GM21825 (cell line): ENCODE measurements around the gene RXRB.
"Not testable (repeated sequence)": the region's sequence is repeated elsewhere in the genome, so short reads cannot be mapped to it uniquely, and the experiment has no call there.

Experiments
- ATAC-seq: cut with Tn5 transposase; IDR thresholded peaks from one replicate; pipeline ENCODE4 v1.9.1; 2021; ENCODE audit warnings: mild to moderate bottlenecking, moderate library complexity; ENCODE audit not compliant: unreplicated experiment

The RXRB gene

GRCh38 chr6:33164665-33165373 is 35.6 kb downstream of the RXRB start:
- ATAC-seq, result no peak

GRCh38 chr6:33164176-33164575 is 36.3 kb downstream of the RXRB start:
- ATAC-seq, result no peak

GRCh38 chr6:33163540-33163939 is 36.9 kb downstream of the RXRB start:
- ATAC-seq, result no peak

GRCh38 chr6:33161354-33162331 is 38.8 kb downstream of the RXRB start:
- peak; percentile 61 for ATAC-seq

- ATAC-seq, result no peak
Observed at GRCh38 chr6:33160728-33161344, 39.6 kb downstream of the RXRB start.

- ATAC-seq, result no peak
Observed at GRCh38 chr6:33160096-33160495, 40.4 kb downstream of the RXRB start.

- ATAC-seq, result no peak
Observed at GRCh38 chr6:33156964-33157363, 43.5 kb downstream of the RXRB start.

GRCh38 chr6:33156561-33156960 is 43.9 kb downstream of the RXRB start:
- ATAC-seq, result no peak

- ATAC-seq, result no peak
Observed at GRCh38 chr6:33154349-33154748, 46.1 kb downstream of the RXRB start.

GRCh38 chr6:33151050-33151449 is 49.4 kb downstream of the RXRB start:
- no peak for ATAC-seq

GRCh38 chr6:33150560-33150959 is 49.9 kb downstream of the RXRB start:
- ATAC-seq, result not testable (repeated sequence)

- ATAC-seq, result no peak
Observed at GRCh38 chr6:33147807-33148666, 52.4 kb downstream of the RXRB start.

- no peak for ATAC-seq
Observed at GRCh38 chr6:33144373-33144772, 56.1 kb downstream of the RXRB start.
